Fibroblast of pulmonary artery (primary cell): ENCODE results near the gene LMX1A.

Source experiments
- DNase-seq: peaks from one replicate; pipeline ENCODE4 v3.0.0-alpha.2; 2010; ENCODE audit warnings: low read depth
- H3K4me3 ChIP-seq: replicated peaks from 2 replicates; pipeline ENCODE4 v1.5.1; 2011; ENCODE audit warnings: low read depth, mild to moderate bottlenecking, control low read depth, low read length, moderate library complexity
- TF ChIP-seq, protein P1 (sequence below): IDR thresholded peaks from 2 replicates; pipeline ENCODE4 v1.5.1; 2011; ENCODE audit warnings: mild to moderate bottlenecking, control low read depth, low read length, inconsistent platforms; ENCODE audit errors: missing control alignments

LMX1A gene

GRCh38 chr1:165353731-165354671 is 2.5 kb downstream of the LMX1A start:
- DNase-seq: no peak
- TF ChIP-seq, protein P1, sequence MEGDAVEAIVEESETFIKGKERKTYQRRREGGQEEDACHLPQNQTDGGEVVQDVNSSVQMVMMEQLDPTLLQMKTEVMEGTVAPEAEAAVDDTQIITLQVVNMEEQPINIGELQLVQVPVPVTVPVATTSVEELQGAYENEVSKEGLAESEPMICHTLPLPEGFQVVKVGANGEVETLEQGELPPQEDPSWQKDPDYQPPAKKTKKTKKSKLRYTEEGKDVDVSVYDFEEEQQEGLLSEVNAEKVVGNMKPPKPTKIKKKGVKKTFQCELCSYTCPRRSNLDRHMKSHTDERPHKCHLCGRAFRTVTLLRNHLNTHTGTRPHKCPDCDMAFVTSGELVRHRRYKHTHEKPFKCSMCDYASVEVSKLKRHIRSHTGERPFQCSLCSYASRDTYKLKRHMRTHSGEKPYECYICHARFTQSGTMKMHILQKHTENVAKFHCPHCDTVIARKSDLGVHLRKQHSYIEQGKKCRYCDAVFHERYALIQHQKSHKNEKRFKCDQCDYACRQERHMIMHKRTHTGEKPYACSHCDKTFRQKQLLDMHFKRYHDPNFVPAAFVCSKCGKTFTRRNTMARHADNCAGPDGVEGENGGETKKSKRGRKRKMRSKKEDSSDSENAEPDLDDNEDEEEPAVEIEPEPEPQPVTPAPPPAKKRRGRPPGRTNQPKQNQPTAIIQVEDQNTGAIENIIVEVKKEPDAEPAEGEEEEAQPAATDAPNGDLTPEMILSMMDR: no peak
- no peak overlapping the region for H3K4me3 ChIP-seq

GRCh38 chr1:165352442-165353293 is 3.8 kb downstream of the LMX1A start:
- DNase-seq: no peak
- TF ChIP-seq, protein P1: no peak
- H3K4me3 ChIP-seq: no peak overlapping the region

DNA sequence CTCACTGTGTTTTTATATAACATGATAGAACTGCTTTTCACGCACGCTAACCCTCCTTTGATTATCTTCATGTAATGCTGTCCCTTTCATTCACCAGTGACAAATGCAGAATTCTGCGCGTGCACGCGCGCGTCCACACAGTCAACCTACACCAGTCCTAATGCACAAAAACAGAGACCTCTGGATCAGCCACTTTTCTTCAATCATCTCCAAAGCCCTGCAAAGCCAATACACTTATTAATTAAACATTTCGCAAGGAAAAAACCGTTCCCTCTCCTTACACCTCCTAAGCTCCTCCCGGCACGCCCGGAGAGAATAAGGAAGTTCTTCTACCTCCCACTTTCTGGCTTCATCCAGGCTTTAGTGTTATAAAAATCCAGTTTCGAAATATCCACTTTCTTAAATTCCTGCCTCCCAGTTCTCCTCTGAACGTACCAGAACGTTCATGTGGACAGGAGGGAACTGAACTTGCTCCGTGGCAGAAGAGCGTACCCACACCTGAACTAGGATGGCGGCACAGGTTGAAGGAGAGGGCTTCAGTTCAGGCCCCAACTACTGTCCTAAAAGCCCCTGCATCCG is 4.6 kb downstream of the LMX1A start:
- H3K4me3 ChIP-seq: no peak overlapping the region
- TF ChIP-seq, protein P1: no peak
- DNase-seq: no peak

GRCh38 chr1:165350840-165351239 is 5.7 kb downstream of the LMX1A start:
- no peak overlapping the region for H3K4me3 ChIP-seq
- TF ChIP-seq, protein P1: no peak
- DNase-seq: no peak

DNA sequence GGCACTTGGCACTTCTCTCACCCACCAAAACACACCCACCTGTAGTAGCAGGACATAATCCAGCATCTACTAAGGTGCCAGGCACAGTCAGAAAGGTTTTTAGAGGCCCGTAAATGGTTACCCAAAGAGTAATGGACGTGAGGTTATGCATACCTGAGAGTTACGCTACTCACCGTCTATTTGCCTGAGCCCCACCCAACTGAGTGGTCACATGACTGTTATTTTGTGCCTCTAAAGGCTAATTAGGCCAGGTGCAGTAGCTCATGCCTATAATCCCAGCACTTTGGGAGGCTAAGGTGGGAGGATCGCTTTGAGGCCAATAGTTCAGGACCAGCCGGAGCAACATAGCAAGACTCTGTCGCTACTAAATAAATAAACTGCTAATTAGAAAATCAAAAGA is 11.0 kb downstream of the LMX1A start:
- TF ChIP-seq, protein P1: no peak
- no peak overlapping the region for H3K4me3 ChIP-seq
- no peak for DNase-seq

- TF ChIP-seq, protein P1: no peak
- no peak overlapping the region for H3K4me3 ChIP-seq
- no peak for DNase-seq
Measured at GRCh38 chr1:165344736-165345135, 11.8 kb downstream of the LMX1A start.
